Nephron (organoid): ENCODE measurements around the gene GRIK4.

Experiments used
- H3K27ac Mint-ChIP-seq, 3 experiments: 2 replicates each; pipeline ENCODE4 v1.8.0; 2020; ENCODE audit warnings: mixed read lengths in 3 of 3, mild to moderate bottlenecking in 2 of 3, moderate library complexity in 1 of 3
- H3K27me3 Mint-ChIP-seq: 2 replicates; pipeline ENCODE4 v1.8.0; 2021; ENCODE audit warnings: low read depth, mild to moderate bottlenecking, moderate library complexity, mixed read lengths
- H3K36me3 Mint-ChIP-seq: 2 replicates; pipeline ENCODE4 v1.8.0; 2020; ENCODE audit warnings: low read depth, mixed read lengths
- H3K4me1 Mint-ChIP-seq: 2 replicates; pipeline ENCODE4 v1.8.0; 2020; ENCODE audit warnings: mixed read lengths
- H3K4me3 Mint-ChIP-seq, 3 experiments: 2 replicates each; pipeline ENCODE4 v1.8.0; 2020; ENCODE audit warnings: mild to moderate bottlenecking in 3 of 3, mixed read lengths in 3 of 3, moderate library complexity in 2 of 3
- H3K9me3 Mint-ChIP-seq: 2 replicates; pipeline ENCODE4 v1.8.0; 2020; ENCODE audit warnings: mixed read lengths
- CTCF ChIP-seq, 3 experiments: fragments of 200-600 bp; sonication (generic); IDR thresholded peaks; one replicate each; pipeline ENCODE4 v1.5.0; 2021; ENCODE audit warnings: antibody characterized with exemption in 3 of 3; ENCODE audit not compliant: unreplicated experiment in 3 of 3

Gene GRIK4

GRCh38 chr11:120703358-120704152 lies 192.0 kb downstream of the GRIK4 start:
- H3K9me3 Mint-ChIP-seq, result peaks cover 25% of the 10 kb centered on the region
- no peak for TF ChIP-seq CTCF (IDR thresholded peaks at IDR 0.05; ENCODE audit: unreplicated experiment in 3 of 3)
- peaks cover 3% of the 10 kb centered on the region for H3K27me3 Mint-ChIP-seq
- H3K4me3 Mint-ChIP-seq, result no peak overlapping the region
- peaks cover 5% of the 10 kb centered on the region for H3K4me1 Mint-ChIP-seq
- H3K36me3 Mint-ChIP-seq, result no peaks in the 10 kb centered on the region
- no peak overlapping the region for H3K27ac Mint-ChIP-seq

GRCh38 chr11:120704256-120704750 lies 192.8 kb downstream of the GRIK4 start:
- no peak for TF ChIP-seq CTCF (IDR thresholded peaks at IDR 0.05; ENCODE audit: unreplicated experiment in 3 of 3)
- H3K4me3 Mint-ChIP-seq, result no peak overlapping the region
- no peaks in the 10 kb centered on the region for H3K36me3 Mint-ChIP-seq
- H3K27me3 Mint-ChIP-seq, result peaks cover 3% of the 10 kb centered on the region
- H3K27ac Mint-ChIP-seq, result no peak overlapping the region
- H3K9me3 Mint-ChIP-seq, result peaks cover 25% of the 10 kb centered on the region
- H3K4me1 Mint-ChIP-seq, result peaks cover 7% of the 10 kb centered on the region

GRCh38 chr11:120706257-120706656 lies 194.7 kb downstream of the GRIK4 start:
- H3K9me3 Mint-ChIP-seq, result peaks cover 25% of the 10 kb centered on the region
- H3K4me1 Mint-ChIP-seq, result peaks cover 25% of the 10 kb centered on the region
- H3K27me3 Mint-ChIP-seq, result peaks cover 3% of the 10 kb centered on the region
- H3K36me3 Mint-ChIP-seq, result no peaks in the 10 kb centered on the region
- no peak overlapping the region for H3K4me3 Mint-ChIP-seq
- no peak for TF ChIP-seq CTCF (IDR thresholded peaks at IDR 0.05; ENCODE audit: unreplicated experiment in 3 of 3)
- H3K27ac Mint-ChIP-seq, result no peak overlapping the region

- H3K4me1 Mint-ChIP-seq, result peaks cover 31% of the 10 kb centered on the region
- H3K4me3 Mint-ChIP-seq, result no peak overlapping the region
- no peak overlapping the region for H3K27ac Mint-ChIP-seq
- peaks cover 25% of the 10 kb centered on the region for H3K9me3 Mint-ChIP-seq
- H3K27me3 Mint-ChIP-seq, result peaks cover 3% of the 10 kb centered on the region
- no peak for TF ChIP-seq CTCF (IDR thresholded peaks at IDR 0.05; ENCODE audit: unreplicated experiment in 3 of 3)
- H3K36me3 Mint-ChIP-seq, result no peaks in the 10 kb centered on the region
These were observed 195.6 kb downstream of the GRIK4 start for GRCh38 chr11:120707098-120707497.

GRCh38 chr11:120707663-120708062 lies 196.1 kb downstream of the GRIK4 start:
- no peak overlapping the region for H3K4me3 Mint-ChIP-seq
- H3K4me1 Mint-ChIP-seq, result peaks cover 34% of the 10 kb centered on the region
- no peak overlapping the region for H3K27ac Mint-ChIP-seq
- H3K27me3 Mint-ChIP-seq, result peaks cover 3% of the 10 kb centered on the region
- TF ChIP-seq CTCF (IDR thresholded peaks at IDR 0.05; ENCODE audit: unreplicated experiment in 3 of 3), result no peak
- H3K9me3 Mint-ChIP-seq, result peaks cover 25% of the 10 kb centered on the region
- no peaks in the 10 kb centered on the region for H3K36me3 Mint-ChIP-seq
